Amniotic stem cell (primary cell): ENCODE data around the gene TENT5C.
A peak's percentile ranks its signal among the peaks of the same experiment; 100 is the strongest.

ENCODE experiments used
- DNase-seq: peaks from one replicate; lab custom pipeline; 2025; lab: John Stamatoyannopoulos, UW

Gene TENT5C

DNA sequence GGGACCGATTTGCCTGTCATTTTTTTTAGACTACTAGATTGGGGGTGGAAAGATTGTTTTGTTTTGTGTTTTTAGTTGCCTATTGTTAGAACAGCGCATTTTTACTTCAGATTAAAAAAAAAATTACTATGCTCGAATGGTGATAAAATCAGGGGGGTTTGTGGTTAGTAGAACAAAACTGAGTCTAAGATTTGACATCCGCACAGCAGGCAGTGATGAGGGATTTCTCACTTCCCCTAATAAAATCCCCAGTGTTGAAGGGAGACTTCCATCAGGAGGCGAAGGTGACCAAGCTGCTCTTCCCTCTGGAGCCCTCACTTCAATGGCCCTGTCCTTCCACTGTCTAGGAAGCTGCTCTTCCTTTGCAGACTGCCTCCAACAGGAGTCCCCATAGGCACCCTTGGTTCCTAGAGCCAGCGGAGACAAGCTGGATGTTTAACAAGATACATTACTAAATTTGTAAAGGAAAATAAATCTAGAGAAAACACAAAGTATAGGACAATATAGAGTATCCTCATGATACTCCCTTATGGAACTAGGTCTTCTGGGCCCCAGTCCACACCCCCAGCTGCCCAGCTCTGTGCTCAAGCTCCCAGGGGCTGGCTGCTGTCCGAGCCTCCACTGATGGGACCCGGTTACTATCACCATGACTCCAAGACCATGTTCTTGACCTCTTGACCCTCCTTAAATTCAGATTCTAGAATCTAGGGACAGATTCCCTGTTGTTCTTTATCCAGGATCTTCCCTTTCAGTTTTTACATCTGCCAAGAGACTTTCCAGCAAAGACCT is 31.0 kb downstream of the TENT5C start:
- DNase-seq, result no peak

GRCh38 chr1:117638141-117638540 is 32.3 kb downstream of the TENT5C start:
- no peak for DNase-seq

- DNase-seq, result no peak
Measured at GRCh38 chr1:117638759-117639158, 32.9 kb downstream of the TENT5C start.

DNA sequence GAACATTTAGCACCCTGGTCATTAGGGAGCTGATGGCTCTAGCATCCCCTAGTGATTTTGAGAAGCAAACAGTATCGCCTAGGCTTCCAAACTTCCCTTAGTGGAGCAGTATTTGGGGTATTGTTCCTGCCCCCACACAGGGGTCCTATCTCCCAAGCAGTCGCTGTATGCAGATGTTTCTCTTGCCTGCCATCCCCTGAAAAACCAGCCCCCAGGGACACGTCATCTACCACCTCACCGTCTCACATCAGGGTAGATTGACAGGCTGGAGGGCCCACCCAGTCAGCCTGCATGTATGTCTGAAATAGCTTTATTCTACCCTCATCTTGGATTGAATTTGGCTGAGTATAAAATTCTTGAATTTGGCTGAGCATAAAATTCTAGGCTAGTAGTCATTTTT is 33.9 kb downstream of the TENT5C start:
- DNase-seq, result no peak

- DNase-seq, result no peak
Measured at GRCh38 chr1:117641536-117641935, 35.7 kb downstream of the TENT5C start.

DNA sequence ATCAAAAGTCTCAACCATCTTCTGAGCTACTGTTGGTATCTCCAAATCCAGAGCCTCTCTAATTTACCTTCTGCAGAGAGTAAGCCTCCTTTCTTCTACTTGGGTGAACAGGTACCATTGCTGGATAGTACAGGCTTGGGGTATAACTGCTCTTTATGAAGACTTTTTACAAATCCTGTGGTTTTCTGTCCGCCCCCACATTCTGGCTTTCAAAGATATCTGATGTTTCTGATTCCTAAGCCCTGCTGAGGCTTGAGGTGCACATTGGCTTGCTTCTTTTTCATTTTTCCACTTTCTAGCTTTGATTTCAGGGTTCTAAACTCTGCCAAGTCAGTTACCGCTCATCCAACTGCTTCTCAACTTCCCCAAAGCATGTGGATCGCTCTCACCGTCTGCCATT is 37.1 kb downstream of the TENT5C start:
- DNase-seq, result no peak

DNA sequence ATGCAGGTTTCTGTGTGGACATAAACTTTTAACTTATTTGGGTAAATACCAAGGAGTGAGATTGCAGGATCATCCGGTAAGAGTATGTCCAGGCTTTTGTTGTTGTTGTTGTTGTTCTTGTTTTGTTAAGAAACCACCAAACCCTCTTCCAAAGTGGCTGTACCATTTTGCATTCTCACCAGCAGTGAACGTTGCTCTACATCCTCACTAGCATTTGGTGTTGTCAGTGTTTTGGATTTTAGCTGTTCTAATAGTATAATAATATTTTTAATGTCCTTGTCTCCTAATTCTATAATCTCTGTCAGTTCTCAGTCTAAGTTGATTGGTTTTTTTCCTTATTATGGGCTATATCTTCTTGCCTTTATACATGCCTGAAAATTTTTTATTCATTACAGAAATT is 37.8 kb downstream of the TENT5C start:
- no peak for DNase-seq

DNA sequence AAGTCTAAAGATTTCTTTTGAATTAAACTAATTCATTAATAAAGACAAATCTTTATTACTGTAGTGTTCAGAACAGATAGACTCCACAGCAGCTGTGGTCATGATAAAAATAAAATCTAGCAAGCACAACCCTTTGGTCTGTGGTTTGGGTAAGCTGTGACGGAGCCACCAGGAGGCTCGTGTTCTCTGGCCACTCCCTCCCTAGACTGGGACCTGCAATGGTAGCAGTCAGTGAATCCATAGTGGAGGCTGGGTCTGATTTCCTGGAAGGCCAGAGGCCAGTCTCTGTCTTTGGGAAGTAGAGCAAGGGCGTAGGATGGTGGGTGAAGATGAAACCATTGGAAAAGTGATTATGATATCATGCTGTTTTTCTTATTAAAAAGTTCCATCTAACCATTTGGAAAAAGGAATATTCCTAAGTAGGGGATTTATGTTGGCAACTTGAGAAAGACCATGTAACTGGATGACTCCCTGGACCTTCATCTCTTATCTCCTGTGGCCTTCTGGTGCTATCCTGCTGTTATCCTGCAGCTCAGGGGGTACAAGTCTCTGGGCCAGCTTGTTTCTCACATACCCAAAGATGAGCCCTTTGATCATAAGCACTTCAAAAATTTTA is 39.0 kb downstream of the TENT5C start:
- DNase-seq, result no peak

- no peak for DNase-seq
Measured at GRCh38 chr1:117645343-117645742, 39.5 kb downstream of the TENT5C start.

- no peak for DNase-seq
Measured at GRCh38 chr1:117646007-117646811, 40.4 kb downstream of the TENT5C start.

DNA sequence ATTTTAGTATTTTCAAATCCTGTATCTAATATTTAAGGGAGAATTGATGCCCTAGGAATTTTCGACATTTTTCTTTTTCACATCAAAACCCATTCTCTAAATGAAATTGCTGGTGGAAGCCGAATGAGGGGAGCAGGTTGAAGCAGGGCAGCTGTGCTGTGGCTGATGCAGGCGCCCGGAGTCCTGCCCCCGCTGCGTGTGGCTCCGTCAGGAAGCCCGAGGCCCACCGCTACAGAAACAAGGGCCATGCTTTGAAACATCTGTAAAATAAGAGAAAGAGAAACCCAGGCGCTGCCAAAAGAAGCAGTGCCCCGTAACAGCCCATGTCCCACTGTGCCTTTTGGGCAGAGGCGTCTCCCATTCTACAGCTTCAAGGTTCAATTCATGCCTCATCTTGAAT is 41.1 kb downstream of the TENT5C start:
- DNase-seq, result no peak

DNA sequence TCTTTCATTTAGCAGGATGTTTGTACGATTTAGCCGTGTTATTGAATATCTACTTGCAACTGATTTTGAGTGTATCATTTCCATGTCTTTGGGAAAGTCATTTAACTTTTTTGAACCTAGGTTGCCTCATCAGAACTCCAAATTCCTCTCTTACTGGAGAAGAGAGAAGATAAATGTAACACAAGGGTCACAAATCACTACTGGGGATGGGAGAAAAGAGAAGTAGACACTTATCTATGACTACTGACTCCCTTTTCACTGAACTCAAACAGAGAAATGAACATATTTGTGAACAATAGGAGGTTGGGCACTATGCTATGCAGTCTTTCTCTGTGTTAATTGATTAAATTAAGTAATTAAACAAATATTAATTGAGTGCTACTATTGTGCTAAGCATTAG is 42.2 kb downstream of the TENT5C start:
- no peak for DNase-seq

DNA sequence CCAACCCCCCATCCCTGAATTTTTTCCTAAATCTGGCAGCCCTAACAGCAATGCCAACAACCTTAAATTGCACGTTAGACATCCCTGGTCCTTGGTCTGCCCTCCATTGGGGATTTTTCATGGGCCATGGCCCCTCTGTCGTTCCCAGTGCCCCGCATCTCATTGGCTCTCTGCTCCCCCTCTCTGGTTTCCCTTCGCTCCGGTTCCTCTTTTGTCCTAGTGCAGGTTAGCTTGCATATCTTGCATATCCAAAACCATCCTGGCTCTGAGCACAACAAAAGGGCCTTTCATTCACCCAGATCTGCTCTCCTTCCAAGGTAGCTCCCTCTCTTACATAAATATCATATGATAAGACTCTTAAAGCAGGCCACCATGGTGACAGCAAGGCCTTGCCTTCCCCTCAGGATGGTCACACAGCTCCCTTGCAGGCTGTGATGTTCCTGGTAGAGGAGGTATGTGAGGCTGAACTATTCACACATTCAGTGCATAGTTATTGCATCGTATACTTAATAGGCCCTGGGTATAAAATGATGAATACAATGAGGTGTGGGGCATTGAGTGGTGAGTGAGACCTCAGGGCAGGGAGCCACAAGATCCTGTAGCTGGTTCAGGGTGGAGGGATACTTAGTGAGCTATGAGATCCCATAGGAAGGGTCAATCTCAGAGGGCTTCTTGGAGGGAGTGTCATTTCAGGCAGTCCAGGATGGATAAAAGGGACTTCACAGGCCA is 45.2 kb downstream of the TENT5C start:
- no peak for DNase-seq

- DNase-seq, result no peak
Measured at GRCh38 chr1:117651616-117652015, 45.8 kb downstream of the TENT5C start.

- no peak for DNase-seq
Measured at GRCh38 chr1:117652421-117652820, 46.6 kb downstream of the TENT5C start.

DNA sequence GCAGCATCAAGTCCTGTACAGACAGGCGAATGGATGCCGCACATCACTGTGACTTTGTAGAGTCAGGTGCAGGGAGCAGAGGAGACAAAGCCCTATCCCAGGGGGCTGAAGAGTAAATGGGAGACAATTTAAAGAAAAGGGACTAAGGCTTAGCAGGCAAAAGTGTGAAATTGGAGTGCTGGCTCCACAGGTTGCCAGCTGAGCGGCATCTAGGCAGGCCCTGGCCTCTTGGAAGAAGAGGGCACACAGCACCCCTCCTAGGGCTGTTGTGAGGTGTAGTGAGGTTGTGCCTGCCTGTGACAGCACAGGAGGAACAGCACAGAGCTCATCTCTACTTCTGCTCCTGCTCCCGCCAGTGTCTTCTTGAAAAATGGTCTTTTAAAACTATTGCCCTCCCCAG is 47.3 kb downstream of the TENT5C start:
- no peak for DNase-seq

- no peak for DNase-seq
Measured at GRCh38 chr1:117653732-117654492, 48.1 kb downstream of the TENT5C start.

DNA sequence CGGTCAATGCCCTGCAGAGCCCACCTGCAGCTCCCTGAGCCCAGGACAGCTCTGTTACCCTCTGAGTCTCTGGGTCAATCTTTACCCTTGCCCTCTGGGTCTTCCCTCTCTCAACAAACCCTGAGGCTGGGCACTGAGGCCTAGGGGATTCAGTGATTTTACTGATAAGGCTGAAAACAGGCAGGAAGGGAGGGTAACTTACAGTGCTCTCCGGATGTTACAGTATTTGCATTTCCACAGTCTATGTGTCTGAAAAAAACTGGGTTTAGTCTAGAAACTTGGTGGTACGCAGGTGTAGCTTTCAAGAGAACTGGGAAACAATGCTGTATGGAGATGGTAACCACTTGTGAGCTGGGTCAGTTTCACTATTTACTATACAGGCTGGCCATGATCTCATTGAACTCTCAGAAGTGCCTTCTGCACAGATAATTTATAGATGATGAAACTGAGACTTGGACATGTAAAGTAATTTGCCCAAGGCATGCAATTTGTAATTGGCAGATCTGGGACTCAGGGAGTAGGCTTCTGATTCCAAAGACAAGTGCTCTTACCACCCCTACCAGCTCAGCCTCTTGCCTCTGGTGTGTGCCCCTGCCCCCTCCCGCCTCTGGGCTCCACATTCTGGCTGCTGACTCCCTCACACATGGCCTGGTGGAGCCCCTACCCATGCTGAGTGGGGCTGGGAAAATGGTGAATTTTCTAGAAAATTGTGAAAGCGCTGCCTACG is 48.8 kb downstream of the TENT5C start:
- DNase-seq, result no peak

GRCh38 chr1:117655220-117655577 is 49.4 kb downstream of the TENT5C start:
- DNase-seq, result no peak

- no peak for DNase-seq
Measured at GRCh38 chr1:117656202-117656641, 50.4 kb downstream of the TENT5C start.

- peak; percentile 5 for DNase-seq
Measured at GRCh38 chr1:117657031-117657430, 51.2 kb downstream of the TENT5C start.
